Upper lobe of right lung (tissue), 1 donor: ENCODE data around the gene RFT1. TPM values are rescaled to one million over a fixed set of nuclear protein-coding genes. Genes with fewer than 3 reads are reported as not detected.

Experiments used
- ATAC-seq: fragments of 200-7000 bp; cut with Tn5 transposase; one replicate; pipeline ENCODE4 v1.9.1; 2020; ENCODE audit warnings: mild to moderate bottlenecking, moderate library complexity
- DNase-seq: peaks from one replicate; pipeline ENCODE4 v3.0.0-alpha.2; 2020
- H3K27ac ChIP-seq: fragments of 200-600 bp; one replicate; pipeline ENCODE4 v1.8.0; 2022
- H3K27me3 ChIP-seq: fragments of 200-600 bp; one replicate; pipeline ENCODE4 v1.8.0; 2022; ENCODE audit warnings: mild to moderate bottlenecking
- H3K36me3 ChIP-seq: fragments of 200-600 bp; one replicate; pipeline ENCODE4 v1.8.0; 2022
- H3K4me1 ChIP-seq: fragments of 200-600 bp; one replicate; pipeline ENCODE4 v1.8.0; 2022
- H3K4me3 ChIP-seq: fragments of 200-600 bp; one replicate; pipeline ENCODE4 v1.8.0; 2022; ENCODE audit warnings: mild to moderate bottlenecking
- H3K9me3 ChIP-seq: fragments of 200-600 bp; one replicate; pipeline ENCODE4 v1.8.0; 2022
- CTCF ChIP-seq: fragments of 200-600 bp; IDR thresholded peaks from one replicate; pipeline ENCODE4 v1.8.0; 2022; ENCODE audit warnings: antibody characterized with exemption
- intact Hi-C: fragments of 100-400 bp; cut with DNase I; formaldehyde crosslinking; loops from one replicate; pipeline ENCODE4 v1.11.0; 2022
- total RNA-seq: library from RNA; stranded (reverse); fragmentation: NEBNext Ultra II Directional; extraction: Animal tissue kit (Norgen Biotek cat#: 25700); gene quantifications from one replicate; pipeline ENCODE4 v1.2.1, GENCODE V29; 2021
- donor health status: DM: no; HTN: yes; CAD: no; lungs with severe emphysema.

The RFT1 gene
- total RNA-seq, 1 donor from 2014 or later = 20.6 TPM

GRCh38 chr3:53074366-53074696 is 55.9 kb downstream of the RFT1 start:
- no peak for ATAC-seq
- peaks cover 10% of the 10 kb centered on the region for H3K4me1 ChIP-seq
- intact Hi-C loops = no loop called here
- peak; percentile 39 for DNase-seq
- TF ChIP-seq CTCF = no peak
- H3K4me3 ChIP-seq = no peak overlapping the region
- H3K27me3 ChIP-seq = no peaks in the 10 kb centered on the region
- H3K9me3 ChIP-seq = no peaks in the 10 kb centered on the region
- no peak overlapping the region for H3K27ac ChIP-seq
- no peaks in the 10 kb centered on the region for H3K36me3 ChIP-seq

DNA sequence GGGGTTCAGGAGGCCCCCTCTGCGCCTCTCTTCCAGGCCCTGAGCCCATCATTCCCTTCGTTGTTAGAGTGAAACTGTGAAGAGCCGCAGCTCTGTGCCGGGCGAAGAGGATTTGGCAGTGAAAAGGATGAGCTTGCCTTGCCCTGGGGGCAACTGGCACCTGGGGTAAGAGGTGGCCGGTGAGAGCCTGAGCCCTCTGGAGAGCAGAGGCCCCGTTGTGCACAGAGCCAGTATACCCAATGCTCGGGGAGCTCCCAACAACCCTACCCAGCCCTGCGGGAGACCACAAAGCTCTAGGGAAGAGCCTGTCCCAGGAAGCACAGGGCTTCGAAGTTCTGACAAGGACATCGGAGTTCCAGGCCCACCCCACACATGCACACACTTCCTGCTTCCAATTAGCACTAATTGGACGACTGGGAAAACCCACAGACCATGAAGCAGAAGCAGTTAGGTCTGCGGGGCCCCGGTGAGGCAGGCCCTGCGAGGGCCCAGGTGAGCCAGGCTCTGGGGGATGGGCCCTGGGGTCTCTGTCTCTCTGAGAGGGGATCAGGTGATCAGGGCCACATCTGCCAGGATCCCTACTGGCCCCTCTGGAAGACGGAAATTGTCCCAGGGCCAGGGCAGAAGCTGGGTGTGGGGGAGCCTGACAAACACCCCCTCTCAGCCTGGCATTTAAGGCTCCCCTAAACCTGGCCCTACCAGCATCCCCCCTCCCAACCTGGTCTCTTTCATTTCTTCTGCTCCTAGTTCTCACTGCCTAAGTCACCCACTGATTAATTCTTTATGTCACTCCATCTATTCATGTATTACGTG is 56.5 kb downstream of the RFT1 start:
- peak overlapping the region; percentile 75 for H3K4me3 ChIP-seq
- peak; percentile 44 for DNase-seq
- TF ChIP-seq CTCF = no peak

GRCh38 chr3:53072653-53073552 is 57.3 kb downstream of the RFT1 start:
- ATAC-seq (peak; percentile 94), DNase-seq (peak; percentile 93)
- H3K4me3 ChIP-seq = peak overlapping the region; percentile 75
- peaks cover 10% of the 10 kb centered on the region for H3K4me1 ChIP-seq
- peak overlapping the region; percentile 7 for H3K27ac ChIP-seq
- no peaks in the 10 kb centered on the region for H3K27me3 ChIP-seq
- H3K9me3 ChIP-seq = no peaks in the 10 kb centered on the region
- peak; percentile 95 for TF ChIP-seq CTCF
- intact Hi-C loops = no loop called here
- no peaks in the 10 kb centered on the region for H3K36me3 ChIP-seq

More for the DNA sequence above, 56.5 kb downstream of the RFT1 start:
- Histone ChIP-seq H3K36me3 (no peaks in the 10 kb centered on the region), H3K27ac (no peak overlapping the region), H3K4me1 (peaks cover 10% of the 10 kb centered on the region), H3K9me3 (no peaks in the 10 kb centered on the region), H3K27me3 (no peaks in the 10 kb centered on the region)
- intact Hi-C loops = no loop called here
- no peak for ATAC-seq

DNA sequence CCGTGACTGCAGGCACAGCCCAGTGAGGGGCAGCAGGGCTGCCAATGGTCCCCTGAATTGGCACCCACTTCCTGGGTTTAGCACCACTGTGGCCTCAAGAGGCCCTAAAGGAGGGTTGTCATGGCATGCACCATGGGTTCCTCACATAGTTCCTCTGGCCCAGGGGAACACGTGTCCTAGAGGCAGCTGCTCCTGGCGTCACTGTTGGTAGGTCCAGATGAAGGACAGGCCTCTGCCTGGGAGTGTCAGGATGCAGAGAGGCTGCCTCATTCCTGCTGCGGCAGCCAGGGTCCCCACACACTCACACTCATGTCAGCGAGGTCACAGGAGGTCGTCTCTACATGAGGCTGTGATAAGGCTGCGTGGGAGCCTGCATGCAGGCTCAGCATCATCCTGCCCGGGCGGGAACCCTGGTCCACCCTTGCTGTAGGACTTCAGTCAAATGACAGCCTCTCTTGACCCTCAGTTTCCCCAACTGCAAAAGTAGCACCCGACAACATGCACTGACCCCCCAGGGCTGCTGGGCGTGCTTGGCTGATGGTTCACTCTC is 58.3 kb downstream of the RFT1 start:
- H3K4me3 ChIP-seq = peak overlapping the region; percentile 75

More for the DNA sequence above, 58.3 kb downstream of the RFT1 start:
- no peak overlapping the region for H3K27ac ChIP-seq
- DNase-seq = no peak
- ATAC-seq = no peak
- intact Hi-C loops = no loop called here
- no peaks in the 10 kb centered on the region for H3K9me3 ChIP-seq
- H3K4me1 ChIP-seq = peaks cover 10% of the 10 kb centered on the region
- H3K36me3 ChIP-seq = no peaks in the 10 kb centered on the region
- TF ChIP-seq CTCF = no peak
- no peaks in the 10 kb centered on the region for H3K27me3 ChIP-seq
